Astrocyte of the spinal cord (primary cell): ENCODE data around the gene CORO2B.
A peak's percentile ranks its signal among the peaks of the same experiment; 100 is the strongest.

Experiments
- DNase-seq: peaks from one replicate; pipeline ENCODE4 v3.0.0; 2011; ENCODE audit warnings: low read depth, low spot score
- H3K4me3 ChIP-seq: 2 replicates; pipeline ENCODE4 v1.5.1; 2011; ENCODE audit warnings: low read depth, mild to moderate bottlenecking, low read length, moderate library complexity
- in situ Hi-C: cut with HindIII; loops from 2 replicates; pipeline ENCODE4 v1.10.0; 2017; ENCODE audit warnings: low sequenced_read_pairs
- TF ChIP-seq, protein P1 (sequence below): IDR thresholded peaks from 2 replicates; pipeline ENCODE4 v1.5.1; 2012; ENCODE audit warnings: low read depth, mild to moderate bottlenecking, low read length, inconsistent platforms

Gene CORO2B

DNA sequence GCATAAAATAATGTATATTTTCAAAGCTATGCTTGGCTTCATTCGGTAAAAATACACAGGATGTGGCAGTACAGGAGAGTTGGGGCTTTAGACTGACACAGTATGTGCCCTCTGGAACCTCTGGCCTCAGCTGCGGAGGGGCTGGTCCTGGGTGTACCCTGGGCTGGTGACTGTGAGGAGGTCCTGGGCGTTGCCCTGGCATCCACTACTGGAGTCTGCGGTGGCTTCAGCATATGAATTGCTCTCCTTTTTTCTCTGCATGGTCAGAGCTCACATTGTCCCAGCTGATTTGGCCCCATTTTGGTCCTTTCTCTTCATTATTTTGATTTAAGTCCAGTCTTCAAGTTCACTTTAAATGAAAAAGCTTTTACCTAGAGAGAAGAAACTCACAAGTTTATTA, 40.5 kb upstream of the CORO2B start:
- H3K4me3 ChIP-seq: no peak overlapping the region
- in situ Hi-C loops: no loop called here
- TF ChIP-seq, protein P1, sequence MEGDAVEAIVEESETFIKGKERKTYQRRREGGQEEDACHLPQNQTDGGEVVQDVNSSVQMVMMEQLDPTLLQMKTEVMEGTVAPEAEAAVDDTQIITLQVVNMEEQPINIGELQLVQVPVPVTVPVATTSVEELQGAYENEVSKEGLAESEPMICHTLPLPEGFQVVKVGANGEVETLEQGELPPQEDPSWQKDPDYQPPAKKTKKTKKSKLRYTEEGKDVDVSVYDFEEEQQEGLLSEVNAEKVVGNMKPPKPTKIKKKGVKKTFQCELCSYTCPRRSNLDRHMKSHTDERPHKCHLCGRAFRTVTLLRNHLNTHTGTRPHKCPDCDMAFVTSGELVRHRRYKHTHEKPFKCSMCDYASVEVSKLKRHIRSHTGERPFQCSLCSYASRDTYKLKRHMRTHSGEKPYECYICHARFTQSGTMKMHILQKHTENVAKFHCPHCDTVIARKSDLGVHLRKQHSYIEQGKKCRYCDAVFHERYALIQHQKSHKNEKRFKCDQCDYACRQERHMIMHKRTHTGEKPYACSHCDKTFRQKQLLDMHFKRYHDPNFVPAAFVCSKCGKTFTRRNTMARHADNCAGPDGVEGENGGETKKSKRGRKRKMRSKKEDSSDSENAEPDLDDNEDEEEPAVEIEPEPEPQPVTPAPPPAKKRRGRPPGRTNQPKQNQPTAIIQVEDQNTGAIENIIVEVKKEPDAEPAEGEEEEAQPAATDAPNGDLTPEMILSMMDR: no peak
- no peak for DNase-seq

DNA sequence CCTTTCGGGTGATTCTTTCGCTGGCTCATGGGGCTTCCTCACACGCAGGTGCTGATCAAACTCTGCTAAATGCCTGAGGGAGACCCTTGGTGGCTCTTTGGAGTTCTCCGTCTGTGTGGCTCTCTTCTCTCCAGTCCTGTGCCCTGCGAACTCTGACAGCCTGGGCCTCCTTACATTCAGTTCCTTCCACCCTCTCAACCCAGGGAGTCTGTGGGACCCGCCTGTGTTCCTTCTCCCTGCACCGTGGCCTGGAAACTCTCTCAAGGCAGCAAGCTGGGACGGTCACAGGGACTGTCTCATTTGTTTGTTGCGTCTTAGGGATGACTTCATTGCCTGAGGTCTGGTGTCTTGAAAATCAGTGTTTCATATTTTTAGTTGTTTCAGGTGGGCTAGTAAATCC, 37.0 kb upstream of the CORO2B start:
- in situ Hi-C loops: no loop called here
- H3K4me3 ChIP-seq: no peak overlapping the region
- TF ChIP-seq, protein P1: no peak
- DNase-seq: no peak

DNA sequence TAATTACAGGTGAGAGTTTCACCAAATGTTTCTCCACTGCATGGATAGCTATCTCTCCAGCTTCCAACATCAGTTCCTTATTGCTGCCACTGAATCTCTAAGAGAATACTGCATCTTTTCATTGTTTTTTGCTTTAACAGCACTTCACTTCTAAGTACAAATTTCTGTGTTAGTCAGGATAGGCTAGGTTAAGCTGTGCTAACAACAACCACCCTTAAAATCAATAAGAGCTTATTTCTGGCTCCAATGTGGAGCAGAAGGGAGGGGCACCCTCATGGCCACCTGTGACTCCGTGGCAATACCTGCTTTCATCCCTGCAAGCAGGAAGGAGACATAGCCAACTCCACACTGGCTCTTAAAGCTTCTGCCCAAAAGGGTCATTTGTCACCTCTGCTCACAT, 36.4 kb upstream of the CORO2B start:
- TF ChIP-seq, protein P1: no peak
- no peak overlapping the region for H3K4me3 ChIP-seq
- DNase-seq: no peak
- in situ Hi-C loops: no loop called here

GRCh38 chr15:68542771-68543164, 36.0 kb upstream of the CORO2B start:
- TF ChIP-seq, protein P1: no peak
- no peak for DNase-seq
- no peak overlapping the region for H3K4me3 ChIP-seq
- in situ Hi-C loops: no loop called here

- peak; percentile 91 for DNase-seq
- H3K4me3 ChIP-seq: no peak overlapping the region
- TF ChIP-seq, protein P1: no peak
- in situ Hi-C loops: no loop called here
These were observed 35.4 kb upstream of the CORO2B start for GRCh38 chr15:68543165-68544008.

DNA sequence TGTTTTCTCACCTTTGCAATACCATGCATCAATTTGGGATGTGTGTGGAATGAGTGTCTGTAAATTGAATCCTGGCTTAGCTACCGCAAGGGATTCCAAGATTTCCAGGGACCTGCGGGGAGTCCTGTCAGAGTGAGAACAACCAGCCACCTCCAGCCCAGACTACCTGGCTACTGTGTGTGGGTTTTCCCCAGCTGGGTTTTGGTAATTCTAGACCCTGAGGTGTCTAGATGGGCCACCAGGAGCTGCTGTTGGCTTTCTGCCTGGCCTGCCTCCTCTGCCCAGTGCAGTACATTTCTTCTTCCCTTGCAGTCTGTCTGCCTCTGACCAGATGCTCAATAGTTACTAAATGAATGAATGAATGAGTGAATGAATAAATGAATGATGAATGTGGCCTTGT, 32.5 kb upstream of the CORO2B start:
- H3K4me3 ChIP-seq: no peak overlapping the region
- in situ Hi-C loops: no loop called here
- no peak for DNase-seq
- TF ChIP-seq, protein P1: no peak
